Renal pelvis (tissue), 12 donors: ENCODE data around the gene RHBDL2. TPM values are rescaled to one million over a fixed set of nuclear protein-coding genes. Genes with fewer than 3 reads are reported as not detected.
A peak's percentile ranks its signal among the peaks of the same experiment; 100 is the strongest.
"Not testable (repeated sequence)": the region's sequence is repeated elsewhere in the genome, so short reads cannot be mapped to it uniquely, and the experiment has no call there.

ENCODE experiments used
- DNase-seq: peaks from one replicate; pipeline ENCODE4 v3.0.0-alpha.2; 2013
- long read RNA-seq, 16 experiments: transcript quantifications; one replicate each; lab custom pipeline, GENCODE V29; 2026
- polyA plus RNA-seq, 3 donors: library from polyadenylated mRNA; unstranded; fragments of 120-200 nt; gene quantifications; one replicate each; pipeline ENCODE4 v1.2.1, GENCODE V29; 2013; ENCODE audit not compliant: insufficient read length in 3 of 3

RHBDL2 gene
- 1 to 10 TPM in 2 of 3 donors, under 1 TPM in 1; 0.64 to 2.5 (median 1.6) TPM for polyA plus RNA-seq
- long read RNA-seq, donor 1, partial matches to known transcripts = 0 of 1 reads
- long read RNA-seq, donor 1, other reads (novel, unspliced or antisense) = 0 of 1 reads
- long read RNA-seq, donor 2, partial matches to known transcripts = 0 of 1 reads
- long read RNA-seq, donor 2, other reads (novel, unspliced or antisense) = 0 of 1 reads
- long read RNA-seq, donor 3, partial matches to known transcripts = 5 of 38 reads
- long read RNA-seq, donor 3, other reads (novel, unspliced or antisense) = 33 of 38 reads
- long read RNA-seq, donor 4, partial matches to known transcripts = 142 of 178 reads
- long read RNA-seq, donor 4, other reads (novel, unspliced or antisense) = 36 of 178 reads
- long read RNA-seq, donor 5, partial matches to known transcripts = 0 of 1 reads
- long read RNA-seq, donor 5, other reads (novel, unspliced or antisense) = 0 of 1 reads
- long read RNA-seq, donor 6, partial matches to known transcripts = 0 of 2 reads
- long read RNA-seq, donor 6, other reads (novel, unspliced or antisense) = 0 of 2 reads
- long read RNA-seq, donor 7 = 0 reads
- long read RNA-seq, donor 8 = 0 reads
- long read RNA-seq, donor 9 = 0 reads
- long read RNA-seq, donor 10, partial matches to known transcripts = 18 of 54 reads
- long read RNA-seq, donor 10, other reads (novel, unspliced or antisense) = 36 of 54 reads
- long read RNA-seq, donor 11 = 0 reads
- long read RNA-seq, donor 12, partial matches to known transcripts = 0 of 8 reads
- long read RNA-seq, donor 12, other reads (novel, unspliced or antisense) = 7 of 8 reads
- long read RNA-seq, donor 13 = 0 reads
- long read RNA-seq, donor 14 = 0 reads
- long read RNA-seq, donor 15, partial matches to known transcripts = 245 of 314 reads
- long read RNA-seq, donor 15, other reads (novel, unspliced or antisense) = 67 of 314 reads
- long read RNA-seq, donor 16 = 0 reads

- no peak for DNase-seq
Observed at GRCh38 chr1:38941527-38942019, at the start of gene RHBDL2. Gene RHBDL2 (minus strand): TSS chr1:38941830. CDS start chr1:38919212, 22,618 bp downstream.

- DNase-seq = peak; percentile 95
Observed at GRCh38 chr1:38990738-38991637, 49.4 kb upstream of the RHBDL2 start, which contains the start of gene AKIRIN1. Gene AKIRIN1 (plus strand): TSS chr1:38991276. CDS start chr1:38991381, 105 bp downstream.

- DNase-seq = no peak
Observed at GRCh38 chr1:38990386-38990737, 48.7 kb upstream of the RHBDL2 start.

- no peak for DNase-seq
Observed at GRCh38 chr1:38989979-38990378, 48.3 kb upstream of the RHBDL2 start.

- not testable (repeated sequence) for DNase-seq
Observed at GRCh38 chr1:38979380-38979779, 37.8 kb upstream of the RHBDL2 start.

GRCh38 chr1:38978245-38978542 is 36.6 kb upstream of the RHBDL2 start:
- not testable (repeated sequence) for DNase-seq

- not testable (repeated sequence) for DNase-seq
Observed at GRCh38 chr1:38977399-38978244, 36.0 kb upstream of the RHBDL2 start.

- no peak for DNase-seq
Observed at GRCh38 chr1:38973659-38974437, 32.2 kb upstream of the RHBDL2 start.

GRCh38 chr1:38973145-38973544 is 31.5 kb upstream of the RHBDL2 start:
- not testable (repeated sequence) for DNase-seq

GRCh38 chr1:38964140-38964548 is 22.5 kb upstream of the RHBDL2 start:
- DNase-seq = no peak

GRCh38 chr1:38962560-38962959 is 20.9 kb upstream of the RHBDL2 start:
- DNase-seq = no peak

- no peak for DNase-seq
Observed at GRCh38 chr1:38962113-38962512, 20.5 kb upstream of the RHBDL2 start.

GRCh38 chr1:38958967-38959366 is 17.3 kb upstream of the RHBDL2 start:
- no peak for DNase-seq

- DNase-seq = no peak
Observed at GRCh38 chr1:38953433-38953860, 11.8 kb upstream of the RHBDL2 start.

- DNase-seq = no peak
Observed at GRCh38 chr1:38950553-38950952, 8.9 kb upstream of the RHBDL2 start.

- no peak for DNase-seq
Observed at GRCh38 chr1:38944547-38944946, 2.9 kb upstream of the RHBDL2 start.

- DNase-seq = no peak
Observed at GRCh38 chr1:38942664-38943428, 1.2 kb upstream of the RHBDL2 start.

- DNase-seq = no peak
Observed at GRCh38 chr1:38941093-38941492, 537 bp downstream of the RHBDL2 start.
